ENCODE results near the gene URB1.

DNA sequence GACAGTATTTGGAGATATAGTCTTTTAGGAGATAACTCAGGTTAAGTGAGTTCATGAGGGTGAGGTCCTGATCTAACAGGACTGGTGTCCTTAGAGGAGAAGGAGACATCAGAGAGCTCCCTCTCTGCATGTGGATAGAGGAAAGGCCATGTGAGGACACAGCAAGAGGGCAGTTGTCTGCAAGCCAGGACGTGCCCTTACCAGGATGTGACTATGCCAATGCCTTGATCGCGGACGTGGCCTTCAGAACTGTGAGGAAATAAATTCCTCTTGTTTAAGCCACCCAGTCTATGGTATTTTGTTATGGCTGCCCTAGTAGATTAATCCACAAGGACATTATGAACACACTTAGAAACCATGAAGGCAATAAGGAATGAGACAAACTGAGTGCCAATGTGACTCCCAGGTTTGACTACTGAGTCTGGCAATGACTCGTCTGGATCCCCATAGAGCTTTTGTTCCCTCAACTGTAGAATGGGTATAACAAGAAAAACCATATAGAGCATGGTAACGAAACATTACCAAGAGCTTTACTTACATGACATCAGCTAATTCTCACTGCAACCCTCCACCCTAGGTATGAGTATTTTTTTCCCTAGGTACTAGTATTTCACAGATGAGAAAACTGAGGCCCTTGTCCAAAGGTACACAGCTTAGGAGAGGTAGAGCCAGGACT is 6.5 kb downstream of the URB1 start:
- TF ChIP-seq SIN3A (IDR thresholded peaks at IDR 0.05; ENCODE audit: borderline replicate concordance, insufficient read depth, low read length) (no peak), FOXP2 (optimal IDR thresholded peaks at IDR 0.05; ENCODE audit: borderline replicate concordance, extremely low read depth, extremely low read length, insufficient read depth) (no peak), POLR2AphosphoS5 (IDR thresholded peaks at IDR 0.05; ENCODE audit: low read depth, low read length) (no peak), TAF1 (IDR thresholded peaks at IDR 0.05; ENCODE audit: borderline replicate concordance, insufficient read depth, low read length) (no peak)
- TF ChIP-seq, protein P1, sequence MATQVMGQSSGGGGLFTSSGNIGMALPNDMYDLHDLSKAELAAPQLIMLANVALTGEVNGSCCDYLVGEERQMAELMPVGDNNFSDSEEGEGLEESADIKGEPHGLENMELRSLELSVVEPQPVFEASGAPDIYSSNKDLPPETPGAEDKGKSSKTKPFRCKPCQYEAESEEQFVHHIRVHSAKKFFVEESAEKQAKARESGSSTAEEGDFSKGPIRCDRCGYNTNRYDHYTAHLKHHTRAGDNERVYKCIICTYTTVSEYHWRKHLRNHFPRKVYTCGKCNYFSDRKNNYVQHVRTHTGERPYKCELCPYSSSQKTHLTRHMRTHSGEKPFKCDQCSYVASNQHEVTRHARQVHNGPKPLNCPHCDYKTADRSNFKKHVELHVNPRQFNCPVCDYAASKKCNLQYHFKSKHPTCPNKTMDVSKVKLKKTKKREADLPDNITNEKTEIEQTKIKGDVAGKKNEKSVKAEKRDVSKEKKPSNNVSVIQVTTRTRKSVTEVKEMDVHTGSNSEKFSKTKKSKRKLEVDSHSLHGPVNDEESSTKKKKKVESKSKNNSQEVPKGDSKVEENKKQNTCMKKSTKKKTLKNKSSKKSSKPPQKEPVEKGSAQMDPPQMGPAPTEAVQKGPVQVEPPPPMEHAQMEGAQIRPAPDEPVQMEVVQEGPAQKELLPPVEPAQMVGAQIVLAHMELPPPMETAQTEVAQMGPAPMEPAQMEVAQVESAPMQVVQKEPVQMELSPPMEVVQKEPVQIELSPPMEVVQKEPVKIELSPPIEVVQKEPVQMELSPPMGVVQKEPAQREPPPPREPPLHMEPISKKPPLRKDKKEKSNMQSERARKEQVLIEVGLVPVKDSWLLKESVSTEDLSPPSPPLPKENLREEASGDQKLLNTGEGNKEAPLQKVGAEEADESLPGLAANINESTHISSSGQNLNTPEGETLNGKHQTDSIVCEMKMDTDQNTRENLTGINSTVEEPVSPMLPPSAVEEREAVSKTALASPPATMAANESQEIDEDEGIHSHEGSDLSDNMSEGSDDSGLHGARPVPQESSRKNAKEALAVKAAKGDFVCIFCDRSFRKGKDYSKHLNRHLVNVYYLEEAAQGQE (IDR thresholded peaks at IDR 0.05; ENCODE audit: insufficient read depth in 1 of 2, low read depth in 2 of 2, low read length in 2 of 2), result no peak
